ENCODE data around the gene TRMT61A.

Gene TRMT61A

GRCh38 chr14:103528587-103529382 lies at the start of gene TRMT61A:
TSS of gene TRMT61A (plus strand) at chr14:103529196. CDS start at chr14:103529979, 783 bp downstream.
- TF ChIP-seq, protein P1, sequence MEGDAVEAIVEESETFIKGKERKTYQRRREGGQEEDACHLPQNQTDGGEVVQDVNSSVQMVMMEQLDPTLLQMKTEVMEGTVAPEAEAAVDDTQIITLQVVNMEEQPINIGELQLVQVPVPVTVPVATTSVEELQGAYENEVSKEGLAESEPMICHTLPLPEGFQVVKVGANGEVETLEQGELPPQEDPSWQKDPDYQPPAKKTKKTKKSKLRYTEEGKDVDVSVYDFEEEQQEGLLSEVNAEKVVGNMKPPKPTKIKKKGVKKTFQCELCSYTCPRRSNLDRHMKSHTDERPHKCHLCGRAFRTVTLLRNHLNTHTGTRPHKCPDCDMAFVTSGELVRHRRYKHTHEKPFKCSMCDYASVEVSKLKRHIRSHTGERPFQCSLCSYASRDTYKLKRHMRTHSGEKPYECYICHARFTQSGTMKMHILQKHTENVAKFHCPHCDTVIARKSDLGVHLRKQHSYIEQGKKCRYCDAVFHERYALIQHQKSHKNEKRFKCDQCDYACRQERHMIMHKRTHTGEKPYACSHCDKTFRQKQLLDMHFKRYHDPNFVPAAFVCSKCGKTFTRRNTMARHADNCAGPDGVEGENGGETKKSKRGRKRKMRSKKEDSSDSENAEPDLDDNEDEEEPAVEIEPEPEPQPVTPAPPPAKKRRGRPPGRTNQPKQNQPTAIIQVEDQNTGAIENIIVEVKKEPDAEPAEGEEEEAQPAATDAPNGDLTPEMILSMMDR (IDR thresholded peaks at IDR 0.05; ENCODE audit: control insufficient read depth, insufficient read depth, low read depth, low read length, missing control alignments): no peak
- H3K4me3 ChIP-seq (ENCODE audit: control insufficient read depth, low read depth, low read length): peak within 1 kb of the TSS; percentile 92
- peak; percentile 62 for DNase-seq (ENCODE audit: low read depth)

GRCh38 chr14:103480595-103480994 lies 48.4 kb upstream of the TRMT61A start:
- DNase-seq (ENCODE audit: low read depth): no peak
- no peak overlapping the region for H3K4me3 ChIP-seq (ENCODE audit: control insufficient read depth, low read depth, low read length)
- TF ChIP-seq, protein P1 (IDR thresholded peaks at IDR 0.05; ENCODE audit: control insufficient read depth, insufficient read depth, low read depth, low read length, missing control alignments): no peak

DNA sequence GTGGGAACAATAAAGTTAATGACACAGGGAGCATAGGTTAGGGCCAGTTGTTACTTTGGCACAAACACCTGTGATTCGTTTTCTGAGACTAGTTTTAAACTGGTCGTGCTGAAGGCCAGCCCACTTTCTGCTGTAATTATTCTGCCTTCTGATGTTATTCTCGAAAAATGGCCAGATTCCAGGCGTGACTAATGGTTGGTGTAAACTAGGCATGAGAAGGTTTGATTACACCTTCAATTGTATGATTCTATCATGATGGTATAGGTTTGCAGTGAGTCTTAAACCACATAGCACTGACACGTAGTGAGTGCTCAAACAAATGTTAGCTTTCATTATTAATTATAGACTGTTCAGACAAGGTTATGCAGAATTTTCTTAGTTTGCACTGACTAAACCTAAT lies 45.4 kb upstream of the TRMT61A start:
- TF ChIP-seq, protein P1 (IDR thresholded peaks at IDR 0.05; ENCODE audit: control insufficient read depth, insufficient read depth, low read depth, low read length, missing control alignments): no peak
- DNase-seq (ENCODE audit: low read depth): peak; percentile 58
- no peak overlapping the region for H3K4me3 ChIP-seq (ENCODE audit: control insufficient read depth, low read depth, low read length)

GRCh38 chr14:103485504-103485903 lies 43.5 kb upstream of the TRMT61A start:
- no peak overlapping the region for H3K4me3 ChIP-seq (ENCODE audit: control insufficient read depth, low read depth, low read length)
- DNase-seq (ENCODE audit: low read depth): no peak
- TF ChIP-seq, protein P1 (IDR thresholded peaks at IDR 0.05; ENCODE audit: control insufficient read depth, insufficient read depth, low read depth, low read length, missing control alignments): no peak

- DNase-seq (ENCODE audit: low read depth): no peak
- TF ChIP-seq, protein P1 (IDR thresholded peaks at IDR 0.05; ENCODE audit: control insufficient read depth, insufficient read depth, low read depth, low read length, missing control alignments): no peak
- no peak overlapping the region for H3K4me3 ChIP-seq (ENCODE audit: control insufficient read depth, low read depth, low read length)
These were observed 40.9 kb upstream of the TRMT61A start for GRCh38 chr14:103488071-103488470.

- TF ChIP-seq, protein P1 (IDR thresholded peaks at IDR 0.05; ENCODE audit: control insufficient read depth, insufficient read depth, low read depth, low read length, missing control alignments): no peak
- DNase-seq (ENCODE audit: low read depth): no peak
- H3K4me3 ChIP-seq (ENCODE audit: control insufficient read depth, low read depth, low read length): no peak overlapping the region
These were observed 40.0 kb upstream of the TRMT61A start for GRCh38 chr14:103488960-103489359.
